Heart left ventricle (tissue), 16 donors: ENCODE data around the gene IQCF2. TPM values are rescaled to one million over a fixed set of nuclear protein-coding genes. Genes with fewer than 3 reads are reported as not detected.

Experiments
- ATAC-seq, 4 donors: fragments of 200-7000 bp; cut with Tn5 transposase; one replicate each; pipeline ENCODE4 v1.9.1; 2020 to 2022; ENCODE audit warnings: moderate library complexity in 4 of 4, mild to moderate bottlenecking in 3 of 4, moderate number of reproducible peaks in 1 of 4
- DNase-seq, 5 donors: peaks; one replicate each; pipeline ENCODE4 v3.0.0-alpha.2; 2020
- H3K27ac ChIP-seq, 12 donors: fragments of 200-600 bp; sonication (generic) in 4 of 12; one replicate each; pipeline versions ENCODE4 v1.5.0 to v1.8.0; 2016 to 2022; ENCODE audit warnings: mild to moderate bottlenecking in 2 of 12
- H3K27me3 ChIP-seq, 9 donors: fragments of 200-600 bp; sonication (generic) in 2 of 9; one replicate each; pipeline versions ENCODE4 v1.5.1 to v1.8.0; 2016 to 2022; ENCODE audit warnings: mild to moderate bottlenecking in 3 of 9
- H3K36me3 ChIP-seq, 9 donors: fragments of 200-600 bp; sonication (generic) in 2 of 9; one replicate each; pipeline versions ENCODE4 v1.5.0 to v1.8.0; 2018 to 2022; ENCODE audit warnings: mild to moderate bottlenecking in 2 of 9
- H3K4me1 ChIP-seq, 12 donors: fragments of 200-600 bp; sonication (generic) in 4 of 12; one replicate each; pipeline versions ENCODE4 v1.5.0 to v1.8.0; 2016 to 2022; ENCODE audit warnings: mild to moderate bottlenecking in 3 of 12
- H3K4me3 ChIP-seq, 12 donors: fragments of 200-600 bp; sonication (generic) in 4 of 12; one replicate each; pipeline versions ENCODE4 v1.5.0 to v1.8.0; 2017 to 2022; ENCODE audit warnings: mild to moderate bottlenecking in 9 of 12, moderate library complexity in 4 of 12
- H3K9me3 ChIP-seq, 12 donors: fragments of 200-600 bp; sonication (generic) in 4 of 12; one replicate each; pipeline versions ENCODE4 v1.5.0 to v1.8.0; 2016 to 2022; ENCODE audit warnings: mild to moderate bottlenecking in 1 of 12
- CTCF ChIP-seq, 12 donors: fragments of 200-600 bp; sonication (generic) in 4 of 12; IDR thresholded peaks; one replicate each; pipeline versions ENCODE4 v1.5.0 to v1.8.0; 2018 to 2022; ENCODE audit warnings: antibody characterized with exemption in 12 of 12, mild to moderate bottlenecking in 5 of 12
- POLR2A ChIP-seq, 2 donors: fragments of 450-650 bp; IDR thresholded peaks; one replicate each; pipeline ENCODE4 v1.6.1; 2017; ENCODE audit warnings: antibody characterized with exemption in 2 of 2, mild to moderate bottlenecking in 2 of 2, moderate library complexity in 2 of 2
- WGBS, 4 donors: extraction: QIAGEN DNeasy Blood & Tissue Kit in 2 of 4; methylation state at CpG; one replicate each; pipeline versions ENCODE4 v1.1.5 to v1.1.7; 2013 to 2018; 5-methylcytosine and 5-hydroxymethylcytosine counted together
- intact Hi-C, 10 donors: fragments of 100-400 bp; cut with DNase I; formaldehyde crosslinking; loops; one replicate each; pipeline versions ENCODE4 v1.11.1 to v1.14.2; 2022
- polyA plus RNA-seq, 2 donors: library from polyadenylated mRNA; stranded (reverse); fragments of 200-250 nt; gene quantifications; one replicate each; pipeline ENCODE4 v1.2.3, GENCODE V29; 2013
- total RNA-seq, 9 donors: library from RNA; depleted of rRNA in 2 of 9; stranded (reverse); fragments of >200 nt in 2 of 9; fragmentation: NEBNext Ultra II Directional in 3 of 9; extraction: Animal tissue kit (Norgen Biotek cat#: 25700) in 3 of 9; gene quantifications; one replicate each; pipeline versions ENCODE4 v1.1.0 to v1.2.4, GENCODE V29; 2016 to 2023
- donor health status: ischemic (EF 13 %, LVEDD 7.1; RV severe dilation, severe dysfunction).
- donor health status: healthy with polysubstance abuse.
- donor health status: DM: no; HTN: yes; CAD: no.
- donor health status: DM: no; HTN: no; CAD: no.
- donor health status: ischemic (EF 25% LVEDD 6.9; RV normal size, moderate dysfunction).
- donor health status: ischemic (EF 25% LVEDD 5.7; RV mildly dilated, moderate dysfunction).
- donor health status: healthy.
- donor health status: DM: yes; HTN: yes; CAD: no.
- donor health status: ischemic (EF 35%, LVEDD 5.7; RV mildly dilated, moderate dysfunction).
- donor health status: nonischemic (EF 11% LVEDD 7.7; RV severe dilation, severe dysfunction).
- donor health status: DM: yes; HTN: yes; CAD: no.
- donor health status: PGD.
- donor health status: ischemic (EF 29% LVEDD 5.4; RV normal size, mild dysfunction).
- donor health status: nonischemic (EF 23%, LVEDD 6.1; RV moderate dilation, normal function).

Gene IQCF2
- total and polyA plus RNA-seq, 11 donors, result not detected

- no peak overlapping the region for H3K4me3 ChIP-seq
- intact Hi-C loops, result no loop called here
- no peak overlapping the region for H3K27ac ChIP-seq
- no peak for TF ChIP-seq POLR2A (IDR thresholded peaks at IDR 0.05)
- no peak for TF ChIP-seq CTCF (IDR thresholded peaks at IDR 0.05)
- no peaks in the 10 kb centered on the region for H3K36me3 ChIP-seq
- peaks cover 0 to 8% (median 0%) of the 10 kb centered on the region in 9 donors for H3K27me3 ChIP-seq
- no peak for DNase-seq
- ATAC-seq, result no peak
- H3K4me1 ChIP-seq, result no peaks in the 10 kb centered on the region
- peaks cover 0 to 20% (median 13%) of the 10 kb centered on the region in 12 donors for H3K9me3 ChIP-seq
- WGBS, 4 donors, result 77 to 96% (median 85%) methylated on average over 1 of the region's 1 CpG
These were observed 33.1 kb upstream of the IQCF2 start for GRCh38 chr3:51828297-51828696.

DNA sequence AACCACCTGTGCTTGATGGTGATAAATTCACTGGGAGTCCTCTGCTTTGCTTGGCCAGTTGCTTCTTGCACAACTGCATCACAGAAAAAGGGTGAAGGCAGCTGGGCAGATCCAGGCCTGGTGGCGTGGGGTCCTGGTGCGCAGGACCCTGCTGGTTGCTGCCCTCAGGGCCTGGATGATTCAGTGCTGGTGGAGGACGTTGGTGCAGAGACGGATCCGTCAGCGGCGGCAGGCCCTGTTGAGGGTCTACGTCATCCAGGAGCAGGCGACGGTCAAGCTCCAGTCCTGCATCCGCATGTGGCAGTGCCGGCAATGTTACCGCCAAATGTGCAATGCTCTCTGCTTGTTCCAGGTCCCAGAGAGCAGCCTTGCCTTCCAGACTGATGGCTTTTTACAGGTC lies 31.1 kb upstream of the IQCF2 start:
- WGBS, 4 donors, result 87 to 91% (median 89%) methylated on average over 7 to 13 of the region's 13 CpGs
- DNase-seq (no peak), ATAC-seq (no peak)
- Histone ChIP-seq H3K9me3 (peaks cover 0 to 23% (median 13%) of the 10 kb centered on the region in 12 donors), H3K36me3 (no peaks in the 10 kb centered on the region), H3K4me3 (no peak overlapping the region), H3K27ac (no peak overlapping the region), H3K4me1 (no peaks in the 10 kb centered on the region), H3K27me3 (peaks cover 0 to 14% (median 0%) of the 10 kb centered on the region in 9 donors)
- TF ChIP-seq CTCF (IDR thresholded peaks at IDR 0.05), result no peak
- no peak for TF ChIP-seq POLR2A (IDR thresholded peaks at IDR 0.05)
- intact Hi-C loops, result no loop called here

- Histone ChIP-seq H3K27me3 (peaks cover 0 to 14% (median 0%) of the 10 kb centered on the region in 9 donors), H3K9me3 (peaks cover 0 to 23% (median 13%) of the 10 kb centered on the region in 12 donors), H3K4me3 (no peak overlapping the region), H3K36me3 (no peaks in the 10 kb centered on the region), H3K4me1 (no peaks in the 10 kb centered on the region), H3K27ac (no peak overlapping the region)
- ATAC-seq, result no peak
- TF ChIP-seq POLR2A (IDR thresholded peaks at IDR 0.05) (no peak), CTCF (IDR thresholded peaks at IDR 0.05) (no peak)
- intact Hi-C loops, result no loop called here
- DNase-seq, result no peak
- WGBS, 4 donors, result 51 to 60% (median 54%) methylated on average over 4 of the region's 4 CpGs
These were observed 30.5 kb upstream of the IQCF2 start for GRCh38 chr3:51830836-51831385.

DNA sequence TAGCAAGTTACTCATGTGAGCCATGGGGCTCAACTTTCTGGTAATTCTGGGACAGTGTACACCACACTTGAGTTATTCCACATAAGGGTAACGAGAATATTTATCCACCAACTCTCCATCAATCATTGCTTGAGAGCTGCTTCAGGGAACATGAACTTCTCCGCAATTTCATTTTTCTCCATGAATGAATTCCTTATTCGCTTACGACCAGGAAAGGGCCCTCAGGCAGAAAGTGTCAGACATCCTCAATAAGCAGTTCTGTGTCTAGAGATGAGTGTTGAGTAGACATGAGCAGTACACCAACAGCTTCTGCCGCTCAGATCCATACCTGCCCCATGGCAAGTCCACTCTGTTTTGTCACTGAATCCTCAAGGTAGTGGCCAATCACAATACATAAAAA lies 24.8 kb upstream of the IQCF2 start:
- Histone ChIP-seq H3K4me1 (no peaks in the 10 kb centered on the region), H3K9me3 (peaks cover 0 to 5% (median 0%) of the 10 kb centered on the region in 12 donors), H3K36me3 (no peaks in the 10 kb centered on the region), H3K27ac (no peak overlapping the region), H3K4me3 (no peak overlapping the region), H3K27me3 (peaks cover 0 to 26% (median 0%) of the 10 kb centered on the region in 9 donors)
- WGBS, 4 donors, result 83 to 91% (median 86%) methylated on average over 5 of the region's 5 CpGs
- ATAC-seq (no peak), DNase-seq (no peak)
- intact Hi-C loops, result no loop called here
- no peak for TF ChIP-seq CTCF (IDR thresholded peaks at IDR 0.05)
- TF ChIP-seq POLR2A (IDR thresholded peaks at IDR 0.05), result no peak
